T47D (cell line): ENCODE measurements around the gene GAK.

Experiments used
- DNase-seq, 2 experiments: peaks; one replicate each; pipeline versions ENCODE4 v3.0.0 to v3.0.0-alpha.2; 2011 to 2012; ENCODE audit warnings: low read depth in 1 of 2, low spot score in 1 of 2
- JUND ChIP-seq: IDR thresholded peaks from 2 replicates; pipeline ENCODE4 v1.6.1; 2012; ENCODE audit warnings: low read depth
- in situ Hi-C: cut with HindIII; loops from 2 replicates; pipeline ENCODE4 v1.10.0; 2016; ENCODE audit warnings: low sequenced_read_pairs, low pct_unique_long_range_greater_than_20kb

GAK gene

DNA sequence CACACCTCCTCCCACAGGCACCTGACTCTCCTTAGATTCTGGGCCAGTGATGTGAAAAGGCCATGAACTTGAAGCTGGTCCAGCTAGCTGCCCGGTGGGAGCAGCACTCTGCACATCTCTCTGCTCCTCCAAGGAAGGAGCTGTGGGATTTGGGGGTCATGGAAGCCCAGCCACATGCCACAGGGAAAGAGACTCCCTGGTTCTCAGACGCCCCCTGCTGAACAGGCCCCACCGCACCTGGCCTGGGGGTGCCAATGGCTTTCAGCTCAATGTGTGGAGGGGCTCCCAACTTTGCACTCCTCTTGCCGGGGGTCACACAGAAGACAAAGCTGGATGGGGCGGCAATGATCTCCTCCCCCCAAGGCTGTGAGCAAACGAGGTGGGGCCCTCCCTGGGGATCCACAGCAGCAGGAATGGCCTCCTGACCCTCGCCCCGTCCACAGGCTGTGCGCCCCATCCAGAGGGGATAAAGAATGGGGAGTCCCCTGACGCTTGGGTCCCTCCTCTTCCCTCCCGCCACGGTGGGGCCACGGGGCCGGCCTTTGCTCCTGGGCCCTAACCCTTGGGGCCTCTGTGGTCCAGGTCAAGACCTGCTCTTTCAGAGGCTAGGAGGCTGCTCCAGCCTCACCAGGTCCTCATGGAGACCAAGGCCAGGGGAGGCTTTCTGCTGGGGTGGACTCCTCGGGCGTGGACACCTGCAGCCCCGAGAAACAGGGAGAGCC, 51.3 kb downstream of the GAK start:
- no peak for TF ChIP-seq JUND
- no peak for DNase-seq
- in situ Hi-C loops: no loop called here

DNA sequence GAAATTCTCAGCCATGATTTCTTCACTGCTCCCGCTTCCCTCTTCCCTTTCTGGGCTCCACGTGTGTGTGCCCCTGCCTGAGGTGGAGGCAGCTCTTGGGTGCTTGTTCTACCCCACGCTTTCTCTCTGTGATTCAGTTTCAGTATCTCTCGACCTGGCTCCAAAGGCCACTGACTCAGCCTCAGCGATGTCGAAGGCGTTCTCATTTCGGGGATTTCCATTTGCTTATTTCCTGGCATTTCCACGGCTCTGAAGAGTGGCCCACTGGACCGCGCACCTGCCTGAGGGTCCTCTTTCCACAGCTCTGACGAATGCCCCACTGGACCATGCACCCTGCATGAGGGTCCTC, 52.4 kb downstream of the GAK start:
- in situ Hi-C loops: no loop called here
- no peak for DNase-seq
- no peak for TF ChIP-seq JUND

DNA sequence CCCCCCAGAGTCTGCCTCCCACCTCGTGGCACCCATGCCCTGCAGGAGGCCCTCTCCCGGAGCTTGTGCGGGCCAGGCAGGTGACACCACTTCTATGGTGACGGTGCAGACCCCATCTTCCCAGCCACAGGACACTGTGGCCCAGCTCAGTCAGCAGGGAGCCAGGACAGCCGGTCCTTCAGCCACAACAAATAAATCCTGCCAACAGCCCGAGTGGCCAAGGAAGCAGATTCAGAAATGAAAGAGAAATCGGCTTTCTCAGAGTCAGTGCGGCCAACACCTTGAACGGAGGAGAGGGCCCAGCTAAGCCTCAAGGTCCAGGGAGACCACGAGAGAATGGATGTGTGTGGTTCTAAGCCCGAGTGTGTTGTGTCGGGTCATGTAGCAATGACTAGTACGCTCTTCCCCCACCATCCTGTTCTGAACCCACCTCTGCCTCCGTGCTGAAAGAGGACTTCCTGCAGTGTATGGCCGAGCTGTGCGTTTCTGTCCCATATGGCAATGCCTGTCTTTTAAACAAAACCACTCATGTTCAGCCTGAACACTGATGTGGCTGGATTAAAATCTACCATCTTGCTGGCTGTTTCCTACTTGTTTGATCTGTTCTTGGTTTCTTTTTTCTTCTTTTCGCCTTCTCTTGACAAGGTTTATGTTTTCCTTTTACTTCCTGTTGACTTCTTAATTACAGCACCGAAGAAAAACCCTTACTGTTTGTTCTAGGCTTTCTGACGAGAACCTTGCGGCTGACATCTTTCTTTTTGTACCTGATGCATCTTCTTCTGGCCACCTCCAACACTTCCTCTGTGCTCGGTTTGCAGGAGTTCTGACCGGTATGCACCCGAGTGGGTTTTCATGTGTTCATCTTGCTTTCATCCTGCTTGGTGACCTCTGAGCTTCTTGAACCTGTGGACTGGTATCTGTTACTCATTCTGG, 53.1 kb downstream of the GAK start:
- TF ChIP-seq JUND: no peak
- DNase-seq: no peak
- in situ Hi-C loops: no loop called here

DNA sequence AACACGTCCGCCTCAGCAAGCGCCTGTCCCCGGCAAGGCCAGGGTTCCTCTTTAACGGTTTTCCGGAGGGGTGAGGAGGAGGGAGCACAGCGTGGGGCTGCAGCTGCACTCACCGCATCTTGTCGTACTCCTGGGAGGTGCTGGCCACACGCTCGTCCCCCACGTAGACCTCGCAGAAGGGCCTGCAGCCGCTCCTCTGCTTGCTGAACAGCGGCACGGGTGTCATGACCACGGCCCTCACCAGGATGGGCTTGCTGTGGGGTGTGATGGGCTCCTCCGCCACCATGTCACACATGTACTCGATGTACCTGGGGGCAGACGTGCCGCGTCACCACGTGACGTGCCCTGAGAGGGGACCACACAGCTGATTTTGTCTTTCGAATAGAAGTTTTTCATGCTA, 54.6 kb downstream of the GAK start:
- TF ChIP-seq JUND: no peak
- DNase-seq: no peak
- in situ Hi-C loops: no loop called here

DNA sequence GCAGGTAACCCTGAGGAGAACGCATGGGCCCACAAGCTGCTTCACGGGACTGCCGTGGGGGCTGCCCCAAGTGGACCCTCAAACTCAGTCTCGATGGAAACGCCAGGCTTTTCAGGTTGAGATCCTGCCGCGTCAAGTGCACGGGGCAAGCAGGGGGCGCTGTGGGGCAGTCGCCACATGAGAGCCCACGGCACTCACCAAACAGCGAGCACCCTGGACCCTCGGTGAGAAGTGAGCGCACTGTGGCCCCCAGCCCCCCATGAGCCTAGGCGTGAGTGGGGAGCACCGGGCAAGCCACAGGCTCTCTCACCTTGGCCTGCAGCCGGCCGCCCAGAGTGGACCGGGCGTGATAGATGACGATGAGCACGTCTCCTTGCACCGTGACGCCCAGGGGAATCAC, 55.3 kb downstream of the GAK start:
- DNase-seq: no peak
- in situ Hi-C loops: no loop called here
- TF ChIP-seq JUND: no peak

DNA sequence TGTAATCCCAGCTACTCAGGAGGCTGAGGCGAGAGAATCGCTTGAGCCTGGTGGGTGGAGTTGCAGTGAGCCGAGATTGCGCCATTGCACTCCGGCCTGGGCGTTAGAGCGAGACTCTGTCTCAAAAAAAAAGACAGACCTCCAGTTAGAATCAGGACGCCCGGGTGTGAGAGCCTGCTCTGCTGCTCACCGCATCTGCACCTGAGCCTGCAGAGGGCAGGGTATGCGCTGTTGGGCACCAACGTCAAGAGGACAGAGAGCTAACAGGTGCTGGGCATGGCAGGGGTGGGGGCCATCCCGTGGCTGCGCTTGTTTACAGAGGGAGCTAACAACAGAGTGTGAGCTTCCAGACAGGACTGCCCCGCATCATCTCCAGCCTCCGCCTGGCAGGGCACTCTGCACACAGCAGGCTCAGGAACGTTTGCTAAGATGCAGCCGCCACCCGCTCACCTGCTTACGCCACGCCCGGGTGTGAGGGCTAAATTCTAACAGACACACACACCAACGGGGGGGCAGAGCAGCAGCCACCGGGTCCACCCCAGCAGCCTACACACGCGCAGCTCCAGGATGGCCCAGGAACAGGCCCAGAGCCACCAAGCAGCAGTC, 56.2 kb downstream of the GAK start:
- TF ChIP-seq JUND: no peak
- in situ Hi-C loops: no loop called here
- no peak for DNase-seq

DNA sequence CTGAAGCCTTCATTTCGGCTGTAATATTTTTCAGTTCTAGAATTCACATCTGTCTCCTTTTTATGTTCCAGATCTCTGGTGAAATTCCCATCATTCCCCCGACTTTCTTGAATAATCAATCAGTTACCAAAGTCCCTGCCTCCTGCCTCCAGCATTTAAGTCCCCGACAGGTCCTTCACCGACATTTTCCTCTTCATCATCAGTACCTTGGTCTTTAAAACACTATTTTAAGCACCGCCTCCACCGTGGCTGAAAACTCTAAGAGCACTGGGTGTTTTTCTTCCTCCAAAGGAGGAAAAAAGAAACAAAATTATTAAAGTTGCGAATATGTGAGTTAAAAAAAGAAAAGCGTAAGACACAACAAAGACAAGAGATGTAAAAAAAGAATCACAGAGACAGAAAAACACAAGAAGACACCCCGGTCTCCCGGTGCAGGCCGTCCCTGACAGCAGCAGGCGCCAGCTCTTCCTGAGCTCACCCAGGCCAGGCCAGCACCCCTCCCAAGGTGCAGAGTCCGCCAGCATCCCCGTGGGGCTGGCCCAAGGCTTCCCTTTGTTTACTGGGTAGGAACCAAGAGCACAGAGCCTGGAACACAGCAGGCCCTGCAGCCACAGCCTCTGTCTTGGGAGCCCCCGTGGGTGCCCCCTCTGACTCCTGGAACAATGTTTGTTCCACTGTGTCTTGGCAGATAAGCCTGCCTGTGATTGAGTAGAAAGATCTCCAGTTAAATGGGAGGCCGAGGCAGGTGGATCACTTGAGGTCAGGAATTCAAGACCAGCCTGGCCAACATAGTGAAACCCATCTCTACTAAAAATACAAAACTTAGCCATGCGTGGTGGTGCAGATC, 56.9 kb downstream of the GAK start:
- in situ Hi-C loops: no loop called here
- no peak for TF ChIP-seq JUND
- no peak for DNase-seq

DNA sequence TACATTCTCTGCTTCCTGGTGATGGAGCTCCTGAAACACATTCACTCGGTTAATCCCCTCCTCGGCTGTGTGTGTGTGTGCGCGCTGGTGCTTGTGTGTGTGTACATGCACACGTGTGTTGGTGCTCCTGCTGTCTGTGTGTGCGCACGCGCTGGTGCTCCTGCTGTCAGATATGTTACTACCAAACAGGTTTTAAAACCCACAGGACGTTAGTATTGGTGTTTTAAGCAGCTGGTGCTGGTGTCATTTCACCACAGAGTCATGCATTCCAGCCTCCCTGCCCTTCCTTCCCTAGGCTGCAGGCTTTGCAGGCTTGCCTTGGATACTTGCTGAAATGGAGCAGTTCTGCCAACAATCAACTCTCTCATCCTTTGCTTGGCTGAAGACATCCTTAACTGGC, 58.1 kb downstream of the GAK start:
- no peak for TF ChIP-seq JUND
- DNase-seq: no peak
- in situ Hi-C loops: no loop called here

DNA sequence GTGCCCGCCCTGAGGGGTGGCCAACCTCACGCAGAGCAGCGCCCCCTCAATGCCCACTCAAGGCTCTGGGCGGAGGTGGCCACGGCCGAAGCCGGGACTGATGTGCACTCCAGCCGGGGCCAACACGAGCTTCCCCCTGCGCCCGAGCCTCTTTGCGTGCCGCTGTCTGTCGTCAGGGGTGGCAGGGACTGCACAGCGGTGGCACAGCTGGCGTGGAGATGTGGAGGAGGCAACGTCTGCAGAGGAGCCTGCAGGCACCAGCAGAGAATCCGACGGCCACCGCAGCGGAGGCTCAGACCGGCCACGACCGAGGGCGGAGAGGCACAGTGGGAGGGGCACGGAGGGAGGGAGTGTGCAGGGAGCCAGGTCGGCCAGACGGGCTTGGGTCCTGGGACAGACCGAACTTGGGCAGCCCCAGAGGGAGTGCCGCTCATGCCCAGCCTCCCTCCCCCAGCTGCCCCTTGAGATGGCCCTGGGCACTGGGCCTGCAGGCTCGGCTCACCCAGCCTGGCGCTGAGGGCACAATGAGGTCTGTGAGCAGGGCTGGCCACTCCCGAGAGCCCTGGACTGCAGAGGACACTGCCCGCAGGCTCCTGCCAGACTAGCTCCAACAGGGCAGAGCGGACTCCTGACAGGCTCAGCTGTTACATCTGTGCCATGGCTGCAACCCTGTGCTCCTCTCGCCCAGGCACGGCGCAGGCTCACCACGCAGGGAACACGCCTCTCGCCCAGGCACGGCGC, 59.7 kb downstream of the GAK start:
- no peak for TF ChIP-seq JUND
- in situ Hi-C loops: no loop called here
- DNase-seq: no peak

DNA sequence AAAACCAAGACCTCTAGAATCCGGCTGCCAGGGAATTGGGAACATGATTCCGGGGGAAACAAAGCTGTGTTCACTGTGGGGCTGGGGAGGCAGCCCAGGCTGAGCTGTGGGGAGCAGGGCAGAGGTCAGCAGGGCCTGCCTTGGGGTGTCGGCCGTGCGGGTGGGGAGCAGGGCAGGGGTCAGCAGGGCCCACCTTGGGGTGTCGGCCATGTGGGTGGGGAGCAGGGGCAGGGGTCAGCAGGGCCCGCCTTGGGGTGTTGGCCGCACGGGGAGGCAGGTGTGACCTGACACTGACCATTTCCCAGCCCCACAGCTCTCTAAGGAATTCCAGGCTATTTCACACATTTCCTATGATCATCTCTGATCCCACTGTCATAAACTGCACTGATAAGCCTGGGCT, 60.6 kb downstream of the GAK start:
- DNase-seq: no peak
- in situ Hi-C loops: no loop called here
- TF ChIP-seq JUND: no peak

DNA sequence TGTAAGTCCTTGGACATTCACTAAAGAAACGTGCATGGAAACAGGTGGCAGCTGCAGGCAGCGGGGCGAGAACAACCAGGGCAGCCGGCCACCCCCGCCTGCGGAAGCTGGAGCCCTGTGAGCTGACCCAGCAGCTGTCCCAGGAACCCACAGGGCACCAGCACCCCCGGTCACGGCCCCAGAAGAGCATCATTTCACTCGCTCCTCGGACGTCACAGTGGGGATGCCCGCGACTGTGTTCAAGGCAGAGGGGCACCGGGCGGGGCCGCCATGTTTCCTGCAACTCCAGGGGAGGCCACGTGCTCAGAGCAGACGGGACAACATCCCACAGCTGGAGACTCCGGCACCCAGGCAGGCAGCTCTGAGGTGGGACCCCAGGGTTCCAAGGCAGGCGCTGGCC, 61.2 kb downstream of the GAK start:
- no peak for DNase-seq
- in situ Hi-C loops: no loop called here
- no peak for TF ChIP-seq JUND

DNA sequence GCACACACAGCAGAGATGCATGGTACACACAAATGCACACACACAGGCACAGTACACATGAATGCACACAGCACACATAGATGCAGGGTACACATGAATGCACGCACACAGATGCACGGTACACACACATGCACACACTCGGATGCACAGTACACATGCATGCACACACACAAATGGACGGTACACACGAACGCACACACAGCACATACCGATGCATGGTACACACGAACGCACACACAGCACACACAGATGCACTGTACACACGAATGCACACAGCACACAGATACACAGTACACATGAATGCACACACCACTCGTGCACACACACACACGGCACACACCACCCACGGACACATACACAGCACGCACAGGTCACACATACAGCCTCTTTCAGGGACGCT, 62.3 kb downstream of the GAK start:
- in situ Hi-C loops: no loop called here
- DNase-seq: no peak
- no peak for TF ChIP-seq JUND
